Heart left ventricle (tissue), 13 donors: ENCODE data around the gene TRIM51.

ENCODE experiments used
- CTCF ChIP-seq, 12 donors: fragments of 200-600 bp; sonication (generic) in 4 of 12; IDR thresholded peaks; one replicate each; pipeline versions ENCODE4 v1.5.0 to v1.8.0; 2018 to 2022; ENCODE audit warnings: antibody characterized with exemption in 12 of 12, mild to moderate bottlenecking in 5 of 12
- POLR2A ChIP-seq, 2 donors: fragments of 450-650 bp; IDR thresholded peaks; one replicate each; pipeline ENCODE4 v1.6.1; 2017; ENCODE audit warnings: antibody characterized with exemption in 2 of 2, mild to moderate bottlenecking in 2 of 2, moderate library complexity in 2 of 2
- donor health status: ischemic (EF 13 %, LVEDD 7.1; RV severe dilation, severe dysfunction).
- donor health status: DM: no; HTN: yes; CAD: no.
- donor health status: DM: no; HTN: no; CAD: no.
- donor health status: ischemic (EF 25% LVEDD 6.9; RV normal size, moderate dysfunction).
- donor health status: ischemic (EF 25% LVEDD 5.7; RV mildly dilated, moderate dysfunction).
- donor health status: ischemic (EF 35%, LVEDD 5.7; RV mildly dilated, moderate dysfunction).
- donor health status: nonischemic (EF 11% LVEDD 7.7; RV severe dilation, severe dysfunction).
- donor health status: DM: yes; HTN: yes; CAD: no.
- donor health status: PGD.
- donor health status: ischemic (EF 29% LVEDD 5.4; RV normal size, mild dysfunction).
- donor health status: nonischemic (EF 23%, LVEDD 6.1; RV moderate dilation, normal function).

DNA sequence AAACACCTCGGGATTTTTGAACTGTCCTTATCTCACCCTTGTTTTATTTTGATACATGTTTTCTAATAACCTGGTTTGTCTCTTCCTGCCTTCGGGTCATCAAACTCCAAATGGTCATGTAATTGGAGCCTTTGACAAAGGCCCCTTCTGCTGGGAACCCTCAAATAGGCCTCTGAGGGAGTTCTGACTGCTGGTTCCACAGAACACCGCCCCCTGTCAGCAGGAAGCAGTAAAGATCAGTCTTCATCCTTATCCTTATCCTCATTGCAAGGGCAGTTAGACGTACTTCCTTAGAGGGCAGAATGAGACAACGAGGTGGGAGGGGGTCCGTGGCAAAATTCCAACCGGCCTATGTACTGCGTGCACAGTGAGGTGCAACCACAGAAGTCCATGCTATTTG, 12.1 kb downstream of the TRIM51 start:
- TF ChIP-seq POLR2A (IDR thresholded peaks at IDR 0.05): no peak
- no peak for TF ChIP-seq CTCF (IDR thresholded peaks at IDR 0.05)
